Tibial nerve (tissue), 3 donors: Measurements from ENCODE around the gene RAPGEF5.
"Not testable (repeated sequence)": the region's sequence is repeated elsewhere in the genome, so short reads cannot be mapped to it uniquely, and the experiment has no call there.

Source experiments
- POLR2A ChIP-seq, 2 donors: fragments of 450-650 bp; IDR thresholded peaks; one replicate each; pipeline ENCODE4 v1.6.1; 2017; ENCODE audit warnings: antibody characterized with exemption in 2 of 2, mild to moderate bottlenecking in 2 of 2, moderate library complexity in 2 of 2
- TF ChIP-seq, protein P1 (sequence below), 5 experiments: fragments of 200-600 bp in 3 of 5; fragments of 450-650 bp in 2 of 5; sonication (generic) in 3 of 5; IDR thresholded peaks; one replicate each; pipeline ENCODE4 v1.5.1; 2016 to 2019; ENCODE audit warnings: antibody characterized with exemption in 5 of 5, mild to moderate bottlenecking in 3 of 5, moderate library complexity in 2 of 5

DNA sequence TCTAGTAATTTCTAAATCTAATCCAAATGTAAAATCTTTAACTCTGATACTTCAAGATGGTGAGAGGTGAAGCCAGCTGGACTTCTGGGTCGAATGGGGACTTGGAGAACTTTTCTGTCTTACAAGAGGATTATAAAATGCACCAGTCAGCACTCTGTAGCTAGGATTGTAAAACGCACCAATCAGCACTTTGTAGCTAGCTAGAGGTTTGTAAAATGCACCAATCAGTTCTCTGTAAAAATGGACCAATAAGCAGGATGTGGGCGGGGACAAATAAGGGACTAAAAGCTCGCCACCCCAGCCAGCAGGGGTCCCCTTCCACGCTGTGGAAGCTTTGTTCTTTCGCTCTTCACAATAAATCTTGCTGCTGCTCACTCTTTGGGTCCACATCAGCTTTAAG lies 278.1 kb downstream of the RAPGEF5 start:
- TF ChIP-seq, protein P1, sequence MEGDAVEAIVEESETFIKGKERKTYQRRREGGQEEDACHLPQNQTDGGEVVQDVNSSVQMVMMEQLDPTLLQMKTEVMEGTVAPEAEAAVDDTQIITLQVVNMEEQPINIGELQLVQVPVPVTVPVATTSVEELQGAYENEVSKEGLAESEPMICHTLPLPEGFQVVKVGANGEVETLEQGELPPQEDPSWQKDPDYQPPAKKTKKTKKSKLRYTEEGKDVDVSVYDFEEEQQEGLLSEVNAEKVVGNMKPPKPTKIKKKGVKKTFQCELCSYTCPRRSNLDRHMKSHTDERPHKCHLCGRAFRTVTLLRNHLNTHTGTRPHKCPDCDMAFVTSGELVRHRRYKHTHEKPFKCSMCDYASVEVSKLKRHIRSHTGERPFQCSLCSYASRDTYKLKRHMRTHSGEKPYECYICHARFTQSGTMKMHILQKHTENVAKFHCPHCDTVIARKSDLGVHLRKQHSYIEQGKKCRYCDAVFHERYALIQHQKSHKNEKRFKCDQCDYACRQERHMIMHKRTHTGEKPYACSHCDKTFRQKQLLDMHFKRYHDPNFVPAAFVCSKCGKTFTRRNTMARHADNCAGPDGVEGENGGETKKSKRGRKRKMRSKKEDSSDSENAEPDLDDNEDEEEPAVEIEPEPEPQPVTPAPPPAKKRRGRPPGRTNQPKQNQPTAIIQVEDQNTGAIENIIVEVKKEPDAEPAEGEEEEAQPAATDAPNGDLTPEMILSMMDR (IDR thresholded peaks at IDR 0.05), result not testable (repeated sequence)
- TF ChIP-seq POLR2A (IDR thresholded peaks at IDR 0.05), result not testable (repeated sequence)
